Activated T-cell treated with anti-CD3 and anti-CD28 coated beads, Interleukin-2, amount 50 U/mL, for 24 hours (primary cell): Measurements from ENCODE around the gene STPG4.

Experiments used
- DNase-seq: peaks from one replicate; pipeline ENCODE4 v3.0.0-alpha.2; 2020
- H3K27ac Mint-ChIP-seq: 2 replicates; pipeline ENCODE4 v1.8.0; 2020; ENCODE audit warnings: mild to moderate bottlenecking, mixed read lengths
- H3K27me3 Mint-ChIP-seq: 2 replicates; pipeline ENCODE4 v1.8.0; 2020; ENCODE audit warnings: mixed read lengths
- H3K36me3 Mint-ChIP-seq: 2 replicates; pipeline ENCODE4 v1.8.0; 2020; ENCODE audit warnings: low read depth, mixed read lengths
- H3K4me1 Mint-ChIP-seq: 2 replicates; pipeline ENCODE4 v1.8.0; 2020; ENCODE audit warnings: low read depth, mixed read lengths
- H3K4me3 Mint-ChIP-seq: 2 replicates; pipeline ENCODE4 v1.8.0; 2020; ENCODE audit warnings: mild to moderate bottlenecking, moderate library complexity, mixed read lengths
- H3K9me3 Mint-ChIP-seq: 2 replicates; pipeline ENCODE4 v1.8.0; 2020; ENCODE audit warnings: mixed read lengths

The STPG4 gene

DNA sequence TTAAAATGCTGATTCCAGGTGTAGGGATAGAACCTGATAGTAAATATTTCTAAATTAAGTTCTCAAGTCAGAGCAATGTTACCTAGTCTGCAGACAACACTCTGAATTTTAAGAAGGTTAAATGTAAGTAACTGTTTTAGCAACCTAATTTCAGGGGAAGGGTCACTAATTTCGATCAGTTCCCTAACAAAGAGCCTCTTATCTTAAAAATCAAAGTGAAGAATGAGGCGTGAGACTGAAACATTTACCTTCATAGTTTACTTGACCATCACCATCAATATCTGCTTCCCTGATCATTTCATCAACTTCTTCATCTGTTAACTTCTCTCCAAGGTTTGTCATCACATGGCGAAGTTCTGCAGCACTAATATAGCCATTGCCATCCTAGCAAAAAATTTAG, 6.4 kb upstream of the STPG4 start:
- H3K4me1 Mint-ChIP-seq: peaks cover 36% of the 10 kb centered on the region
- H3K4me3 Mint-ChIP-seq: no peak overlapping the region
- peaks cover 92% of the 10 kb centered on the region for H3K36me3 Mint-ChIP-seq
- H3K27me3 Mint-ChIP-seq: no peaks in the 10 kb centered on the region
- H3K9me3 Mint-ChIP-seq: no peaks in the 10 kb centered on the region
- DNase-seq: no peak
- peak overlapping the region; percentile 7 for H3K27ac Mint-ChIP-seq

- Mint-ChIP-seq H3K4me3 (no peak overlapping the region), H3K4me1 (peaks cover 36% of the 10 kb centered on the region), H3K27me3 (no peaks in the 10 kb centered on the region), H3K36me3 (peaks cover 91% of the 10 kb centered on the region), H3K27ac (no peak overlapping the region), H3K9me3 (no peaks in the 10 kb centered on the region)
- no peak for DNase-seq
These were observed 5.6 kb upstream of the STPG4 start for GRCh38 chr2:47160660-47161059.

DNA sequence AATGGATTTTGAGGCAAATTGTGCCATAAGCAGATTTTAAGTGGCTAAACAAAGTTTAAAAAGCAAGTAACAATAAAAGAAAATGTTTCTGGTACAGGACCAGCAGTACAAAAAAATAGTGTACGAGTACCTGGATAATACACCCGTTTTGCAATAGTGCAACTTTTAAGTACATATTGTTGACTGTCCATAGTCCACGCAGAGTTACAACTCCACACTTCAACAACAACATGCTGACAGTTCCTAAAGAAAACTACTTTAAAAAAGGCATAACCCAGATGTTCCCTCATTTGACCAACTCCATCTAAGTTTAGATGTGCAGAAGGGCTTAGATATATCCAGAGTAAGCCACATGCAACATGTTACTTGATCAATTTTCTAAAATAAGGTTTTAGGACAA, 5.1 kb upstream of the STPG4 start:
- Mint-ChIP-seq H3K27me3 (no peaks in the 10 kb centered on the region), H3K27ac (no peak overlapping the region), H3K4me3 (no peak overlapping the region), H3K4me1 (peaks cover 34% of the 10 kb centered on the region), H3K9me3 (no peaks in the 10 kb centered on the region), H3K36me3 (peaks cover 90% of the 10 kb centered on the region)
- DNase-seq: no peak

DNA sequence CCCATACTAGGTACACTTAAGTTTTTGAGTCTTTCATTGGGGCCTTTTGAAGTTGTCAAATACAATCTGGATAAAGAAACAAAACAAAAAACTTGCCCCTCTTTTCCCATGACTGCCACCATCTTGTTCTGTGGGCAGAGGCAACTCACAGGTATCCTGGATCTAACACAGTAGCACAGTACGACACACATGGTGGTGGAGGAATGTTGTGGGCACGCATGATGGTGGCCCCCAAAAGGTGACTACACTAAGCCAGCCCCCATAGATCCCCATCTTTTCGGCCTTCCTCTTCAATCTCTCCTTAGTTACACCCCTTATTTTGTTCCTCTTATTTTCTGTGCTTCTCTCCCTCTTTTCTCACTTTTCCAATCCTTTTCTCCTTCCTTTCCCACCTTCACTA, 4.5 kb upstream of the STPG4 start:
- H3K27me3 Mint-ChIP-seq: no peaks in the 10 kb centered on the region
- no peaks in the 10 kb centered on the region for H3K9me3 Mint-ChIP-seq
- peaks cover 89% of the 10 kb centered on the region for H3K36me3 Mint-ChIP-seq
- peaks cover 28% of the 10 kb centered on the region for H3K4me1 Mint-ChIP-seq
- peak overlapping the region; percentile 29 for H3K27ac Mint-ChIP-seq
- no peak for DNase-seq
- H3K4me3 Mint-ChIP-seq: no peak overlapping the region

- no peaks in the 10 kb centered on the region for H3K27me3 Mint-ChIP-seq
- no peak overlapping the region for H3K4me3 Mint-ChIP-seq
- DNase-seq: no peak
- peaks cover 85% of the 10 kb centered on the region for H3K36me3 Mint-ChIP-seq
- H3K27ac Mint-ChIP-seq: no peak overlapping the region
- H3K9me3 Mint-ChIP-seq: no peaks in the 10 kb centered on the region
- H3K4me1 Mint-ChIP-seq: peaks cover 25% of the 10 kb centered on the region
These were observed 3.5 kb upstream of the STPG4 start for GRCh38 chr2:47158576-47158975.

GRCh38 chr2:47152803-47153202, 2.3 kb downstream of the STPG4 start:
- Mint-ChIP-seq H3K27ac (no peak overlapping the region), H3K4me3 (no peak overlapping the region), H3K27me3 (no peaks in the 10 kb centered on the region), H3K9me3 (no peaks in the 10 kb centered on the region), H3K36me3 (peaks cover 70% of the 10 kb centered on the region), H3K4me1 (peaks cover 12% of the 10 kb centered on the region)
- no peak for DNase-seq

GRCh38 chr2:47150175-47150574, 4.9 kb downstream of the STPG4 start:
- Mint-ChIP-seq H3K27ac (no peak overlapping the region), H3K9me3 (no peaks in the 10 kb centered on the region), H3K4me3 (no peak overlapping the region), H3K36me3 (peaks cover 50% of the 10 kb centered on the region), H3K27me3 (no peaks in the 10 kb centered on the region), H3K4me1 (no peaks in the 10 kb centered on the region)
- DNase-seq: no peak

GRCh38 chr2:47147021-47147420, 8.1 kb downstream of the STPG4 start:
- Mint-ChIP-seq H3K27me3 (no peaks in the 10 kb centered on the region), H3K27ac (no peak overlapping the region), H3K36me3 (peaks cover 54% of the 10 kb centered on the region), H3K4me1 (peaks cover 6% of the 10 kb centered on the region), H3K4me3 (no peak overlapping the region), H3K9me3 (no peaks in the 10 kb centered on the region)
- DNase-seq: no peak

- Mint-ChIP-seq H3K9me3 (no peaks in the 10 kb centered on the region), H3K4me3 (no peak overlapping the region), H3K27ac (no peak overlapping the region), H3K36me3 (peaks cover 55% of the 10 kb centered on the region), H3K27me3 (no peaks in the 10 kb centered on the region), H3K4me1 (peaks cover 8% of the 10 kb centered on the region)
- no peak for DNase-seq
These were observed 9.6 kb downstream of the STPG4 start for GRCh38 chr2:47145466-47145865.

DNA sequence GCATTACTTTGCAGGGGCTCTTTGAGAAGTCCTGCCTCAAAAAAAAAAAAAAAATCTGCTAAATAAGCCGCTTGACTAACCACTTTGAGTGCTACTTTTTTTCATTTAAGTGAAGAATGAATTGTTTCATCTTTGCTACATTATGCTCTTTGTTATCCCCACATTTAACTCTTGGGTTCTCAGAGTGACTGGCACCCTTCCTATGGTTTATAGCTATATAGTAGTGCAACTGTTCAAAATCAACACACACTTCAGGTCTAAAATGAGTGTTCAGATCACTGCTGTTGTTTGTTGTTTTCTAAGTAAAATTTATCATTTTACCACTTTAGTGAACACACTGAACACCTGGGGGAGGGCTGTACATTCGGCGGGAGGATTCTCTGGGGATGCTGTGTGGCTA, 13.6 kb downstream of the STPG4 start:
- Mint-ChIP-seq H3K27me3 (no peaks in the 10 kb centered on the region), H3K4me1 (peaks cover 8% of the 10 kb centered on the region), H3K9me3 (peaks cover 21% of the 10 kb centered on the region), H3K36me3 (peaks cover 49% of the 10 kb centered on the region), H3K27ac (no peak overlapping the region), H3K4me3 (no peak overlapping the region)
- DNase-seq: no peak

DNA sequence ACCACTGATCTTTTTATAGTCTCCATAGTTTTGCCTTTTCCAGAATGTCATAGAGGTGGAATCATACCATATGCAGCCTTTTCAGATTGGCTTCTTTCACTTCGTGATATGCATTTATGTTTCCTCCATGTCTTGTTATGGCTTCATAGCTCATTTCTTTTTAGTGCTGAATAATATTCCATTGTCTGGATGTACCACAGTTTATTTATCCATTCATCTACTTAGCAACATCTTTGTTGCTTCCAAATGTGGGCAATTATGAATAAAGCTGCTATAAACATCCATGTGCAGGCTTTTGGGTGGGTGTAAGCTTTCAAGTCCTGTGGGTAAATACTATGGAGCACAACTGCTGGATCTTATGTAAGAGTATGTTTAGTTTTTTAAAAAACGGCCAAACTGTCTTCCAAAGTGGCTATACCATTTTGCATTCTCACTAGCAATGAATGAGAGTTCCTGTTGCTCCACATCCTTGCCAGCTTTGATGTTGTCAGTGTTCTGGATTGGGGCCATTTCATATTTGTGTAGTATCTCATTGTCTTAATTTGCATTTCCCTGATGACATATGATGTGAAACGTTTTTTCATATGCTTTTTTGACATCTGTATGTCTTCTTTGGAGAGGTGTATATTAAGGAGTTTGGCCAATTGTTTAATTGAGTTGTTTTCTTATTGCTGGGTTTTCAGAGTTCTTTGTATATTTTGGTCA, 20.6 kb downstream of the STPG4 start:
- Mint-ChIP-seq H3K9me3 (peaks cover 28% of the 10 kb centered on the region), H3K36me3 (peaks cover 7% of the 10 kb centered on the region), H3K27ac (no peak overlapping the region), H3K27me3 (no peaks in the 10 kb centered on the region), H3K4me1 (no peaks in the 10 kb centered on the region), H3K4me3 (no peak overlapping the region)
- DNase-seq: no peak

GRCh38 chr2:47133046-47133445, 22.1 kb downstream of the STPG4 start:
- no peak for DNase-seq
- no peak overlapping the region for H3K27ac Mint-ChIP-seq
- no peaks in the 10 kb centered on the region for H3K27me3 Mint-ChIP-seq
- no peaks in the 10 kb centered on the region for H3K4me1 Mint-ChIP-seq
- H3K36me3 Mint-ChIP-seq: no peaks in the 10 kb centered on the region
- H3K9me3 Mint-ChIP-seq: peaks cover 19% of the 10 kb centered on the region
- no peak overlapping the region for H3K4me3 Mint-ChIP-seq

DNA sequence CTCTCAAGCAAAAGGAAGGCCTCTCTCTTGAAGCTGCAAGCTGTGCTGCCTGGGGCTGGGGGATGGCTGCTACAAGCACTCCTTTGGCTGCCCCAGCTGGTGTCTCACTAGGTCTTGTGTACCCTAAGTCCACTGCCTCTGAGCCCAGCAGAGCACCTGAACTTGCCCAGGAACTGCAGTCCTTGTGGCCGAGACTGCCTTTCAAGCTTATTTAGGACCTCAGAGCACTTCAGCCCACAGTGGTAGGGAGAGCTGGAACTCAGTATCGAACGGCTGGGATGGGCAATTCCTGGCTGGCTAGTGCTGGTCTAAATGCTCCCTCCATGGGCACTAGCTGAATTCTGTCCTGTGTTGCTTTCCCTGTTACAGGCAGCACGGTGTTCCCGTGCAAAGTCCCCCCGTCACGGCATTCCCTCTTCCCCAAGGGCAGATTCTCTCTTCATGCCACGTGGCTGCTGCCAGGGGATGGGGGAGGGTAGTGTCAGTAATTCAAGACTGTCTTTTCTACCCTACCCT, 25.9 kb downstream of the STPG4 start:
- H3K36me3 Mint-ChIP-seq: no peaks in the 10 kb centered on the region
- no peak overlapping the region for H3K4me3 Mint-ChIP-seq
- H3K9me3 Mint-ChIP-seq: no peaks in the 10 kb centered on the region
- H3K27ac Mint-ChIP-seq: no peak overlapping the region
- DNase-seq: no peak
- no peaks in the 10 kb centered on the region for H3K4me1 Mint-ChIP-seq
- H3K27me3 Mint-ChIP-seq: peaks cover 5% of the 10 kb centered on the region

DNA sequence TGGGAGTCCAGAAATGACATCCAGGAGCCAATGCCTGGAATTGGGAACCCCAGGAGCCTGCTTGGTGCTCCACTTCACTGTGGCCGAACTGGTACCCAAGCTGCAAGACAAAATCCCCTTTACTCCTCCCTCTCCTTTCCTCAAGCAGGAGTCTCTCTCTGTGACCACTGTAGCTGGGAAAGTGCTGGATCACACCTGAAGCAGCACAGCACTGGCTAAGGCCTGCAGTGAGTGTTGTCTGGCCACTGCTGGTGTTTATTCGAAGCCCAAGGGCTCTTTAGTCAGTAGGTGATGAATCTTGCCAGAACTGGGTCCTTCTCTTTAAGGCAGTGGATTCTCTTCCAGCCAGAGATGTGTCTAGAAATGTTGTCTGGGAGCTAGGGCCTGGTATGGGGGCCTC, 26.4 kb downstream of the STPG4 start:
- no peak overlapping the region for H3K4me3 Mint-ChIP-seq
- no peaks in the 10 kb centered on the region for H3K4me1 Mint-ChIP-seq
- H3K36me3 Mint-ChIP-seq: no peaks in the 10 kb centered on the region
- no peak for DNase-seq
- H3K27ac Mint-ChIP-seq: no peak overlapping the region
- H3K27me3 Mint-ChIP-seq: peaks cover 5% of the 10 kb centered on the region
- H3K9me3 Mint-ChIP-seq: no peaks in the 10 kb centered on the region

DNA sequence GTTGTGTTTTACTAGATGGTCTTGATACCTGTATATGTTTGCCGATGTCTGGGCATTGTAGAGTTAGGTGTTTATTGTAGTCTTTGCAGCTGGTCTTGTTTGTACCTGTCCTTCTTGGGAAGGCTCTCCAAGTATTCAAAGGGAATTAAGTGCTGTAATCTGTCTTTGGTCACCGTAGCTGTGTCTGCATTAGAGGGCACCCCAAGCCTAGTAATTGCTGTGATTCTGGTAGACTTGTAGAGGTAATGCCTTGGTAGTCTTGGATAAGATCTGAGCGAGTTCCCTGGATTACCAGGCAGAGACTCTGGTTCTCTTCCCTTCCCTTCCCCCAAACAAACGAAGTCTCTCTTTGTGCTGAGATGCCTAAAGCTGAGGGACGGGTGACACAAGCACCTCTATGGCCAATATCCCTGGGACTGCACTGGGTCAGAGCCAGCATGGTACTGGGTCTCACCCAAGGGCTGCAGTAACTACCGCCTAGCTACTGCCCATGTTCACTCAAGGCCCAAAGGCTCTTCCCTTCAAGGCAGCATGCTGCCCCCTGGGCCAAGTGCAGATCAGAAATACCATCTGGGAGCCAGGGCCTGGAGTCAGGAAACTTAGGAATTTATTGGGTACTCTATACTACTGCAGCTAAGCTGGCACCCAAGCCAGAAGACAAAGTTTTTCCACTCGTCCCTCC, 27.1 kb downstream of the STPG4 start:
- no peaks in the 10 kb centered on the region for H3K36me3 Mint-ChIP-seq
- H3K9me3 Mint-ChIP-seq: no peaks in the 10 kb centered on the region
- H3K27ac Mint-ChIP-seq: no peak overlapping the region
- H3K27me3 Mint-ChIP-seq: peaks cover 5% of the 10 kb centered on the region
- H3K4me1 Mint-ChIP-seq: no peaks in the 10 kb centered on the region
- DNase-seq: no peak
- H3K4me3 Mint-ChIP-seq: no peak overlapping the region
